Osteocyte (in vitro differentiated cells): ENCODE data around the gene GTPBP1. TPM values are rescaled to one million over a fixed set of nuclear protein-coding genes. Genes with fewer than 3 reads are reported as not detected.

Source experiments
- DNase-seq: peaks from one replicate; pipeline ENCODE4 v3.0.0; 2021; ENCODE audit warnings: mixed read lengths; ENCODE audit not compliant: unreplicated experiment; ENCODE audit errors: extremely low spot score
- H3K27ac Mint-ChIP-seq: one replicate; pipeline ENCODE4 v1.8.0; 2021; ENCODE audit warnings: mild to moderate bottlenecking, mixed read lengths; ENCODE audit not compliant: unreplicated experiment
- H3K27me3 Mint-ChIP-seq: one replicate; pipeline ENCODE4 v1.8.0; 2021; ENCODE audit warnings: mixed read lengths; ENCODE audit not compliant: unreplicated experiment
- H3K36me3 Mint-ChIP-seq: one replicate; pipeline ENCODE4 v1.8.0; 2021; ENCODE audit warnings: mixed read lengths; ENCODE audit not compliant: unreplicated experiment
- H3K4me1 Mint-ChIP-seq: one replicate; pipeline ENCODE4 v1.8.0; 2021; ENCODE audit warnings: mixed read lengths; ENCODE audit not compliant: unreplicated experiment
- H3K4me3 Mint-ChIP-seq: one replicate; pipeline ENCODE4 v1.8.0; 2021; ENCODE audit warnings: mild to moderate bottlenecking, moderate library complexity, mixed read lengths; ENCODE audit not compliant: unreplicated experiment
- H3K9me3 Mint-ChIP-seq: one replicate; pipeline ENCODE4 v1.8.0; 2021; ENCODE audit warnings: mixed read lengths; ENCODE audit not compliant: unreplicated experiment
- CTCF ChIP-seq: fragments of 200-600 bp; sonication (generic); IDR thresholded peaks from 2 replicates; pipeline ENCODE4 v1.5.0; 2021; ENCODE audit warnings: antibody characterized with exemption, mild to moderate bottlenecking, moderate library complexity
- total RNA-seq: library from RNA; stranded (reverse); gene quantifications from 2 replicates; pipeline ENCODE4 v1.2.1, GENCODE V29; 2021

Gene GTPBP1
- total RNA-seq, 1 donor from 2014 or later = 68.8 TPM

- peaks cover 54% of the 10 kb centered on the region for H3K36me3 Mint-ChIP-seq
- DNase-seq = no peak
- TF ChIP-seq CTCF = no peak
Measured at GRCh38 chr22:38745676-38746460, 40.1 kb downstream of the GTPBP1 start.

GRCh38 chr22:38748487-38749136 is 42.9 kb downstream of the GTPBP1 start:
- Mint-ChIP-seq H3K27ac (no peak overlapping the region), H3K27me3 (no peaks in the 10 kb centered on the region), H3K4me1 (peaks cover 2% of the 10 kb centered on the region), H3K36me3 (peaks cover 38% of the 10 kb centered on the region), H3K9me3 (no peaks in the 10 kb centered on the region), H3K4me3 (no peak overlapping the region)
- no peak for TF ChIP-seq CTCF
- DNase-seq = no peak

More at GRCh38 chr22:38745676-38746460, 40.1 kb downstream of the GTPBP1 start:
- Mint-ChIP-seq H3K27ac (no peak overlapping the region), H3K4me1 (no peaks in the 10 kb centered on the region), H3K4me3 (no peak overlapping the region), H3K9me3 (no peaks in the 10 kb centered on the region), H3K27me3 (no peaks in the 10 kb centered on the region)

- DNase-seq = no peak
Measured at GRCh38 chr22:38750104-38750503, 44.4 kb downstream of the GTPBP1 start.

GRCh38 chr22:38750638-38751037 is 44.9 kb downstream of the GTPBP1 start:
- DNase-seq = no peak
- H3K4me1 Mint-ChIP-seq = peaks cover 18% of the 10 kb centered on the region
- H3K27ac Mint-ChIP-seq = no peak overlapping the region
- H3K9me3 Mint-ChIP-seq = no peaks in the 10 kb centered on the region
- no peak overlapping the region for H3K4me3 Mint-ChIP-seq
- H3K36me3 Mint-ChIP-seq = peaks cover 27% of the 10 kb centered on the region
- no peaks in the 10 kb centered on the region for H3K27me3 Mint-ChIP-seq
- TF ChIP-seq CTCF = no peak

More at GRCh38 chr22:38750104-38750503, 44.4 kb downstream of the GTPBP1 start:
- no peak for TF ChIP-seq CTCF
- Mint-ChIP-seq H3K36me3 (peaks cover 31% of the 10 kb centered on the region), H3K27me3 (no peaks in the 10 kb centered on the region), H3K4me3 (no peak overlapping the region), H3K9me3 (no peaks in the 10 kb centered on the region), H3K27ac (no peak overlapping the region), H3K4me1 (peaks cover 17% of the 10 kb centered on the region)

- no peak for TF ChIP-seq CTCF
- Mint-ChIP-seq H3K9me3 (no peaks in the 10 kb centered on the region), H3K27ac (no peak overlapping the region), H3K4me3 (no peak overlapping the region), H3K4me1 (peaks cover 18% of the 10 kb centered on the region), H3K36me3 (peaks cover 23% of the 10 kb centered on the region), H3K27me3 (no peaks in the 10 kb centered on the region)
- DNase-seq = no peak
Measured at GRCh38 chr22:38751066-38751421, 45.3 kb downstream of the GTPBP1 start.
